ENCODE measurements around the gene ZBTB18. TPM values are rescaled to one million over a fixed set of nuclear protein-coding genes. Genes with fewer than 3 reads are reported as not detected.

ZBTB18 gene
- total RNA-seq, 6 experiments from 2014 or later, result 19.4 to 24.5 (median 22.0) TPM

DNA sequence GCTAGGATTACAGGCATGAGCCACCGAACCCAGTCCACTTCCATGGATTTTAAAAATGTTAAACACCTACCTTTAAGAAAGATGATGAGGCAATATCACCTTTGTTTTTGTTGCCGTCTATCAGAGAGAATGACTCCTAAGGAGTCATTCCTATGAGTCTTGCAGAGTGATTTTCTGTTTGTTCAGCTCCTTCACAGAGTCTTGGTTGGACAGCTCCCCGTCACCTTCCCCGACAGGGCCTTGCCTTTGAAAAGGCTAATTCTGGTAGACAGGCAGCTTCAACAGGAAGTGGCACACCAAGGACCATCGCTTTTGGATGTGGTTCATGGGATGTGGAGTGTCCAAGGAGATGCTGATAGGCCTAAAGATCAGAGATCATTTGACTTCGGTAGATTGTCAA, 17.5 kb downstream of the ZBTB18 start:
- H3K27me3 Mint-ChIP-seq (ENCODE audit: insufficient read depth), result peaks cover 5% of the 10 kb centered on the region; the same call in 1 of the 2 replicates
- TF ChIP-seq, protein P1, sequence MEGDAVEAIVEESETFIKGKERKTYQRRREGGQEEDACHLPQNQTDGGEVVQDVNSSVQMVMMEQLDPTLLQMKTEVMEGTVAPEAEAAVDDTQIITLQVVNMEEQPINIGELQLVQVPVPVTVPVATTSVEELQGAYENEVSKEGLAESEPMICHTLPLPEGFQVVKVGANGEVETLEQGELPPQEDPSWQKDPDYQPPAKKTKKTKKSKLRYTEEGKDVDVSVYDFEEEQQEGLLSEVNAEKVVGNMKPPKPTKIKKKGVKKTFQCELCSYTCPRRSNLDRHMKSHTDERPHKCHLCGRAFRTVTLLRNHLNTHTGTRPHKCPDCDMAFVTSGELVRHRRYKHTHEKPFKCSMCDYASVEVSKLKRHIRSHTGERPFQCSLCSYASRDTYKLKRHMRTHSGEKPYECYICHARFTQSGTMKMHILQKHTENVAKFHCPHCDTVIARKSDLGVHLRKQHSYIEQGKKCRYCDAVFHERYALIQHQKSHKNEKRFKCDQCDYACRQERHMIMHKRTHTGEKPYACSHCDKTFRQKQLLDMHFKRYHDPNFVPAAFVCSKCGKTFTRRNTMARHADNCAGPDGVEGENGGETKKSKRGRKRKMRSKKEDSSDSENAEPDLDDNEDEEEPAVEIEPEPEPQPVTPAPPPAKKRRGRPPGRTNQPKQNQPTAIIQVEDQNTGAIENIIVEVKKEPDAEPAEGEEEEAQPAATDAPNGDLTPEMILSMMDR (IDR thresholded peaks at IDR 0.05), result no peak
- no peaks in the 10 kb centered on the region for H3K9me3 Mint-ChIP-seq
- no peaks in the 10 kb centered on the region for H3K36me3 Mint-ChIP-seq (ENCODE audit: low read depth)
- DNase-seq, result no peak
- H3K27ac Mint-ChIP-seq, result no peak overlapping the region
- H3K4me3 Mint-ChIP-seq, result no peak overlapping the region
- peaks cover 40% of the 10 kb centered on the region for H3K4me1 Mint-ChIP-seq (ENCODE audit: low read depth)

DNA sequence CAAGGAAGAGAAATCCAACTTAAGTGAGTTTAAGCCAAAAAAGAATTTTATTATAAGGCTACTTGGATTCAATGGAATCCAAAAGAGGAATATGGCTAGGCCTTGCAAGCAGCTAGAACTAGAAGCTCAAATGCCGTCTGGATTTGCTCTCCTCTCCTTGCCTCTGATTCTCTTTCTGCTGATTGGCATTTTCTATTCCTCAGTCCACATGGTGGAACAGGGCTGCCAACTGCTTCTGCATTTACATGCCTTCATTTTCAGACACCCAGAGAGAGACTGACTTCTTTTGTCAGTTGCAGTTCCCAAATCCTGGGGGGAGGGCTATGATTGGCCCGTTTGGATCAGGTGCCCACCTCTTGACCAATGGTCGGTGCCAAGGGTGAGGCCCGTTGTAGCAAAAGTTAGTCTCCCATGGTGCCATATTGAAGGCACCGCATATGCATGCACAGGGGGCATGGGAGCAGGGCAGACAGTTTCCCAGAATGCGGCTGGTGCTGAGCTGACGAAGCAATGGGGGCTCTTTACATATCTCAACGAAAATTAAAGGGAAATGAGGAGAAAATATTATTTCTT, 18.3 kb downstream of the ZBTB18 start:
- Mint-ChIP-seq H3K27me3 (ENCODE audit: insufficient read depth) (peaks cover 5% of the 10 kb centered on the region; the same call in 1 of the 2 replicates), H3K27ac (no peak overlapping the region), H3K4me3 (no peak overlapping the region), H3K4me1 (ENCODE audit: low read depth) (peaks cover 40% of the 10 kb centered on the region), H3K36me3 (ENCODE audit: low read depth) (no peaks in the 10 kb centered on the region), H3K9me3 (no peaks in the 10 kb centered on the region)
- DNase-seq, result no peak
- TF ChIP-seq, protein P1 (IDR thresholded peaks at IDR 0.05), result no peak

DNA sequence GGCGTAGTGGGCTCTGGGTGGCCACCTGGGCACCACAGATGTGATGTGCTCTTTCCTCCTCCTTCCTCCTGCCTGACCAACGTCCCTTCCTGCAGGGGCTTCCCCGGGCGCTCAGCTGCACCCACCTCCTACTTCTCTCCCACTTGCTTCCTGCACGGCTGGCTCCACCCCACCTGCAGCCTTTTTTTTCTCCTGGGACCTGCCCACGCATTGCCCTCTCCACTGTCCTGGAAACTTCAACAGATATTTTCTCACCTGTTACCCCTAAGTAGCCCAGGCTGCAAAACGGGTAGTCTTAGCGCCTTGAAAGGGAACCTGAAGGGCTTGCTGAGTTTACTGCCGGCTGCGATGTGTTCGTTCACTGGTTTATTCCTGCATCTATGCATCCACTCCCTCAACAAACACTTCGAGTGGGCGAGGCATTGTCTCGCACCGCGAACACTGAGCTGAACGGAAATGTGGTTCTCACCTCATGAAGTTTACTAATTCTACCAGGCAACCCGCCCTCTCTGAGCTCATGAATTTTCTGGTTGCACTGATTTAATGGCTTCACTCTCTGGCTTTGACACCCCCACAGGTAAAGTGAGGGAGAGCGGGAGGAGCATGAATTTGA, 23.6 kb downstream of the ZBTB18 start:
- DNase-seq, result no peak
- Mint-ChIP-seq H3K4me1 (ENCODE audit: low read depth) (peaks cover 11% of the 10 kb centered on the region), H3K4me3 (no peak overlapping the region; the same call in 1 of the 2 replicates), H3K27me3 (ENCODE audit: insufficient read depth) (peaks cover 7% of the 10 kb centered on the region), H3K36me3 (ENCODE audit: low read depth) (no peaks in the 10 kb centered on the region; the same call in 1 of the 2 replicates), H3K27ac (no peak overlapping the region), H3K9me3 (no peaks in the 10 kb centered on the region)
- TF ChIP-seq, protein P1 (IDR thresholded peaks at IDR 0.05), result no peak

DNA sequence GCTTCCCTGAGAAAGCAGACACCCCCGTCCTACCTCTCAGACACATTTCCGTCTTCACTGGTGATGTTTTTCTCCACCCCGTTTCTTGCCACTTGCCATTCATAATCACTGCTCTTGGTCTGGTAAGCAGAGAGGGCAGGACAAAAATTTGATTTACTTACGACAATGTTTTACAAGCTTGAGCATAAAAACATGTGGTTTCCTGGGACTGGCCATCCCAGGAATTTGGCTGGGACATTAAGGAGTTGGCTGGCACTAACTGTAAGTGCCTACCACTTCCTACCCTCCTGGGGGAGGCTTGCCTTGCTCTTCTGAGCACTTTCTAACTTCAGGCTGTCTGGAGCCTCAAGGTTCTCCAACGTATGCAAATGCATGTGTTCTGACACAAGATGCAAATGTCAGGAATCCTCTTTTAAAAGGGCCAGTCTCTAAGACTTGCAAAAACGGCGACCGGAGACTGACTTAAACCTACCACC, 24.2 kb downstream of the ZBTB18 start:
- H3K36me3 Mint-ChIP-seq (ENCODE audit: low read depth), result no peaks in the 10 kb centered on the region; the same call in 1 of the 2 replicates
- peak overlapping the region; percentile 3; the same call in 1 of the 2 replicates for H3K4me3 Mint-ChIP-seq

DNA sequence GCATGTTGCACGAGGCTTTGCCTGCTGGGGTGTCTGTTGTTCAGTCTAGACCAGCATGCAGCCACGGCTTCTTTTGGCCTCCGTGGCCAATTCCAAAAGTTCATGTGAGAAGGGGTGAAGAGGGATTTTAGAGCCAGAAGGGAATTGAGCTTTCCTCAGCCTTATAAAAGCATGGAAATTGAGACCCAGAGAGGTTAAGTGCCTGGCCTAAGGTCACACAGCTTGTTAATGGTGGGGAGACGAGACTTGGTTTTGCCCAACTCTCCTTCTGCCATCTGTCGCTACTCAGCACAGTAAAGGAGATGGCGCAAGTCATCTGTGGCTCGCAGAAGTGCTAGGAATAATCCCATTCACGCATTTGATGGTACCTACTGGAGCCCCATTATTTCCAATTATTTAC, 25.7 kb downstream of the ZBTB18 start:
- no peak overlapping the region for H3K27ac Mint-ChIP-seq
- no peaks in the 10 kb centered on the region for H3K9me3 Mint-ChIP-seq
- H3K4me3 Mint-ChIP-seq, result no peak overlapping the region
- no peaks in the 10 kb centered on the region; the same call in 1 of the 2 replicates for H3K36me3 Mint-ChIP-seq (ENCODE audit: low read depth)
- TF ChIP-seq, protein P1 (IDR thresholded peaks at IDR 0.05), result no peak
- DNase-seq, result no peak
- peaks cover 11% of the 10 kb centered on the region for H3K4me1 Mint-ChIP-seq (ENCODE audit: low read depth)
- peaks cover 9% of the 10 kb centered on the region for H3K27me3 Mint-ChIP-seq (ENCODE audit: insufficient read depth)

More for the DNA sequence above, 24.2 kb downstream of the ZBTB18 start:
- Mint-ChIP-seq H3K27me3 (ENCODE audit: insufficient read depth) (peaks cover 6% of the 10 kb centered on the region), H3K9me3 (no peaks in the 10 kb centered on the region), H3K4me1 (ENCODE audit: low read depth) (peaks cover 11% of the 10 kb centered on the region), H3K27ac (no peak overlapping the region)
- TF ChIP-seq, protein P1 (IDR thresholded peaks at IDR 0.05), result no peak
- no peak for DNase-seq
